Measurements from ENCODE around the gene MX2. TPM values are rescaled to one million over a fixed set of nuclear protein-coding genes. Genes with fewer than 3 reads are reported as not detected.

MX2 gene
- total and polyA plus RNA-seq, 2 donors (not counting 3 experiments of a cell fraction or from before 2014, with no cell fraction given) = 0.01 TPM; not detected in 1

GRCh38 chr21:41371685-41372030 is 9.8 kb downstream of the MX2 start:
- Histone ChIP-seq H4K20me1 (replicated peaks; ENCODE audit: control insufficient read depth, extremely low read depth, insufficient read depth, low read length) (no peaks in the 10 kb centered on the region), H3K9me1 (replicated peaks; ENCODE audit: control insufficient read depth, extremely low read depth, insufficient read depth, low read length) (no peaks in the 10 kb centered on the region), H3K4me2 (ENCODE audit: insufficient read depth, low read length) (no peak overlapping the region), H3K4me3 (replicated peaks in 1 of 3; ENCODE audit: insufficient read depth in 1 of 3, low read depth in 1 of 3, low read length in 3 of 3) (no peak overlapping the region), H3K9me3 (replicated peaks; ENCODE audit: control insufficient read depth, insufficient read depth, low read length) (no peaks in the 10 kb centered on the region), H3K9ac (replicated peaks; ENCODE audit: extremely low read depth, insufficient read depth, low read length) (no peak overlapping the region), H3K4me1 (ENCODE audit: control insufficient read depth, extremely low read depth, insufficient read depth, low read length) (no peaks in the 10 kb centered on the region), H3K79me2 (ENCODE audit: control insufficient read depth, insufficient read depth, low read length) (no peaks in the 10 kb centered on the region), H2AFZ (ENCODE audit: low read depth, low read length) (no peak overlapping the region), H3K27ac (ENCODE audit: insufficient read depth, low read depth, low read length) (no peak overlapping the region), H3K36me3 (ENCODE audit: control insufficient read depth in 2 of 2, extremely low read depth in 1 of 2, insufficient read depth in 2 of 2, low read length in 2 of 2) (no peaks in the 10 kb centered on the region), H3K27me3 (ENCODE audit: control insufficient read depth in 2 of 2, insufficient read depth in 2 of 2, low read length in 2 of 2) (no peaks in the 10 kb centered on the region)
- dilution Hi-C loops (cut with MboI; ENCODE audit: extremely low pct_ligation_motif_present, low sequenced_read_pairs) = no loop called here
- ChIA-PET POLR2A (no interaction called here), CTCF (no interaction called here)
- BruUV-seq (replicated peaks) = no TSS peak
- intact Hi-C loops (cut with micrococcal nuclease) = no loop called here
- TF ChIP-seq, protein P1, sequence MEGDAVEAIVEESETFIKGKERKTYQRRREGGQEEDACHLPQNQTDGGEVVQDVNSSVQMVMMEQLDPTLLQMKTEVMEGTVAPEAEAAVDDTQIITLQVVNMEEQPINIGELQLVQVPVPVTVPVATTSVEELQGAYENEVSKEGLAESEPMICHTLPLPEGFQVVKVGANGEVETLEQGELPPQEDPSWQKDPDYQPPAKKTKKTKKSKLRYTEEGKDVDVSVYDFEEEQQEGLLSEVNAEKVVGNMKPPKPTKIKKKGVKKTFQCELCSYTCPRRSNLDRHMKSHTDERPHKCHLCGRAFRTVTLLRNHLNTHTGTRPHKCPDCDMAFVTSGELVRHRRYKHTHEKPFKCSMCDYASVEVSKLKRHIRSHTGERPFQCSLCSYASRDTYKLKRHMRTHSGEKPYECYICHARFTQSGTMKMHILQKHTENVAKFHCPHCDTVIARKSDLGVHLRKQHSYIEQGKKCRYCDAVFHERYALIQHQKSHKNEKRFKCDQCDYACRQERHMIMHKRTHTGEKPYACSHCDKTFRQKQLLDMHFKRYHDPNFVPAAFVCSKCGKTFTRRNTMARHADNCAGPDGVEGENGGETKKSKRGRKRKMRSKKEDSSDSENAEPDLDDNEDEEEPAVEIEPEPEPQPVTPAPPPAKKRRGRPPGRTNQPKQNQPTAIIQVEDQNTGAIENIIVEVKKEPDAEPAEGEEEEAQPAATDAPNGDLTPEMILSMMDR (IDR thresholded peaks at IDR 0.05; ENCODE audit: extremely low read depth in 1 of 2, insufficient read depth in 1 of 2, low read depth in 1 of 2, low read length in 2 of 2) = no peak
- no peak for TF ChIP-seq POLR2A (IDR thresholded peaks at IDR 0.05; ENCODE audit: low read depth, low read length)
- DNase-seq (ENCODE audit: low read depth, low spot score) (no peak), FAIRE-seq (no peak)

DNA sequence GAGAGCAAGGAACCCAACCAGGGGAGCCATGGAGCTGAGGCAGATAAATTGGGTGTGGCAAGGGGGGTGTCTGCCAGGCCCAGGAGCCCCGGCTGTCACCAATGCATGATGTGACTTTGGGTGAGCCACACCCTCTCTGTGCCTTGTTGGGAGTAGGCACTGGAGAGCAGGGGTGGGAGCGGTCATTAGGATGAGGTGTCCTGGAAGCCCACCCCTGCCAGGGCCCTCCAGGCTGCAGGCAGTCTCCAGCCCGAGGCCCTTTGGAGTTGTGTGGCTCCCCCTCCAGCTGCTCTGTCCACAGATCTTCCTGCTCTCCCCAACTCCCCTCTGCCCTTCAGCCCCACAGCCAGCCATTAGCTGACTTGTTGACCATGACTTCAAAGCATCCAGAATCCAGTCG is 11.4 kb downstream of the MX2 start:
- no peak overlapping the region for H3K9ac ChIP-seq (replicated peaks; ENCODE audit: extremely low read depth, insufficient read depth, low read length)
- intact Hi-C loops (cut with micrococcal nuclease) (no loop called here), dilution Hi-C loops (cut with MboI; ENCODE audit: extremely low pct_ligation_motif_present, low sequenced_read_pairs) (no loop called here)
- no peaks in the 10 kb centered on the region for H3K9me3 ChIP-seq (replicated peaks; ENCODE audit: control insufficient read depth, insufficient read depth, low read length)
- DNase-seq (ENCODE audit: low read depth, low spot score) = no peak
- no peak overlapping the region for H3K27ac ChIP-seq (ENCODE audit: insufficient read depth, low read depth, low read length)
- ChIA-PET POLR2A (no interaction called here), CTCF (no interaction called here)
- H3K9me1 ChIP-seq (replicated peaks; ENCODE audit: control insufficient read depth, extremely low read depth, insufficient read depth, low read length) = no peaks in the 10 kb centered on the region
- no peaks in the 10 kb centered on the region for H4K20me1 ChIP-seq (replicated peaks; ENCODE audit: control insufficient read depth, extremely low read depth, insufficient read depth, low read length)
- no peak for TF ChIP-seq EZH2 (IDR thresholded peaks at IDR 0.05; ENCODE audit: borderline replicate concordance, low read depth, low read length, severe bottlenecking)
- TF ChIP-seq, protein P1 (IDR thresholded peaks at IDR 0.05; ENCODE audit: extremely low read depth in 1 of 2, insufficient read depth in 1 of 2, low read depth in 1 of 2, low read length in 2 of 2) = no peak
- TF ChIP-seq POLR2AphosphoS5 (IDR thresholded peaks at IDR 0.05; ENCODE audit: insufficient read depth, low read depth, low read length) = no peak
- no peak for TF ChIP-seq FOS (IDR thresholded peaks at IDR 0.05; ENCODE audit: borderline replicate concordance, insufficient read depth, low read length)
- no peak for TF ChIP-seq GATA2 (IDR thresholded peaks at IDR 0.05; ENCODE audit: insufficient read depth, insufficient read length, low read depth, low read length)
- no peaks in the 10 kb centered on the region for H3K79me2 ChIP-seq (ENCODE audit: control insufficient read depth, insufficient read depth, low read length)
- FAIRE-seq = no peak
- no peaks in the 10 kb centered on the region for H3K36me3 ChIP-seq (ENCODE audit: control insufficient read depth in 2 of 2, extremely low read depth in 1 of 2, insufficient read depth in 2 of 2, low read length in 2 of 2)
- H3K27me3 ChIP-seq (ENCODE audit: control insufficient read depth in 2 of 2, insufficient read depth in 2 of 2, low read length in 2 of 2) = no peaks in the 10 kb centered on the region
- no peak overlapping the region for H3K4me3 ChIP-seq (replicated peaks in 1 of 3; ENCODE audit: insufficient read depth in 1 of 3, low read depth in 1 of 3, low read length in 3 of 3)
- H2AFZ ChIP-seq (ENCODE audit: low read depth, low read length) = no peak overlapping the region
- no peaks in the 10 kb centered on the region for H3K4me1 ChIP-seq (ENCODE audit: control insufficient read depth, extremely low read depth, insufficient read depth, low read length)
- no TSS peak for BruUV-seq (replicated peaks)
- H3K4me2 ChIP-seq (ENCODE audit: insufficient read depth, low read length) = no peak overlapping the region

All from endothelial cell of umbilical vein (primary cell).